Fibroblast of the aortic adventitia (primary cell): Measurements from ENCODE around the gene KRT9. TPM values are rescaled to one million over a fixed set of nuclear protein-coding genes. Genes with fewer than 3 reads are reported as not detected.

ENCODE experiments used
- DNase-seq: peaks from one replicate; pipeline ENCODE4 v3.0.0-alpha.2; 2010; ENCODE audit warnings: low read depth
- H3K4me3 ChIP-seq: 2 replicates; pipeline ENCODE4 v1.5.1; 2011; ENCODE audit warnings: low read depth, mild to moderate bottlenecking, control low read depth, low read length, moderate library complexity
- CTCF ChIP-seq: IDR thresholded peaks from 2 replicates; pipeline ENCODE4 v1.5.1; 2011; ENCODE audit warnings: mild to moderate bottlenecking, low read length, control low read depth, inconsistent platforms; ENCODE audit not compliant: insufficient read depth
- total RNA-seq: library from RNA; depleted of rRNA; stranded (reverse); fragments of >200 nt; gene quantifications from 2 replicates; pipeline ENCODE4 v1.2.3, GENCODE V29; 2012; ENCODE audit warnings: low replicate concordance

Gene KRT9
- total RNA-seq, 1 donor, result not detected

GRCh38 chr17:41518031-41518430 lies 53.8 kb downstream of the KRT9 start:
- DNase-seq, result no peak
- no peak for TF ChIP-seq CTCF

GRCh38 chr17:41516830-41517283 lies 55.0 kb downstream of the KRT9 start:
- DNase-seq, result no peak
- no peak for TF ChIP-seq CTCF
- H3K4me3 ChIP-seq, result no peak overlapping the region

More at GRCh38 chr17:41518031-41518430, 53.8 kb downstream of the KRT9 start:
- H3K4me3 ChIP-seq, result no peak overlapping the region

- TF ChIP-seq CTCF, result no peak
- H3K4me3 ChIP-seq, result no peak overlapping the region
- DNase-seq, result no peak
Measured at GRCh38 chr17:41516147-41516829, 55.6 kb downstream of the KRT9 start.

Other genes with a start within 250 kb of the KRT9 start
- not detected in 2 replicates for gene KRT33A, start 221.2 kb downstream of the KRT9 start, total RNA-seq
- not detected in 2 replicates for gene KRT33B, start 202.2 kb downstream of the KRT9 start, total RNA-seq
- 0.45 TPM in 1 of 2 replicates, not detected in the other for gene KRT34, start 189.8 kb downstream of the KRT9 start, total RNA-seq
- gene KRT31, start 174.5 kb downstream of the KRT9 start, total RNA-seq, result 0.09 TPM in 1 of 2 replicates, not detected in the other
- gene KRT37, start 147.5 kb downstream of the KRT9 start, total RNA-seq, result not detected in 2 replicates
- gene KRT38, start 131.1 kb downstream of the KRT9 start, total RNA-seq, result not detected in 2 replicates
- gene KRT32, start 104.7 kb downstream of the KRT9 start, total RNA-seq, result 0.09 TPM in 1 of 2 replicates, not detected in the other
- not detected in 2 replicates for gene KRT35, start 90.9 kb downstream of the KRT9 start, total RNA-seq
- not detected in 2 replicates for gene KRT36, start 82.1 kb downstream of the KRT9 start, total RNA-seq
- gene KRT13, start 66.4 kb downstream of the KRT9 start, total RNA-seq, result not detected in 2 replicates
- 0.63 TPM in 1 of 2 replicates, not detected in the other for gene KRT15, start 53.2 kb downstream of the KRT9 start, total RNA-seq
- 50.7 and 78.5 TPM in 2 replicates for gene KRT19, start 43.8 kb downstream of the KRT9 start, total RNA-seq
- 0.82 and 1.3 TPM in 2 replicates for gene KRT14, start 14.8 kb upstream of the KRT9 start, total RNA-seq
- 0.98 and 2.0 TPM in 2 replicates for gene KRT16, start 40.7 kb upstream of the KRT9 start, total RNA-seq
- 0.57 TPM in 1 of 2 replicates, not detected in the other for gene KRT17, start 52.5 kb upstream of the KRT9 start, total RNA-seq
- gene EIF1, start 116.8 kb upstream of the KRT9 start, total RNA-seq, result 99.7 and 102 TPM in 2 replicates
- not detected in 2 replicates for gene GAST, start 140.3 kb upstream of the KRT9 start, total RNA-seq
- gene HAP1, start 162.6 kb upstream of the KRT9 start, total RNA-seq, result under 0.01 TPM in 1 of 2 replicates, not detected in the other
- gene JUP, start 214.7 kb upstream of the KRT9 start, total RNA-seq, result 4.7 and 8.9 TPM in 2 replicates
- gene P3H4, start 239.9 kb upstream of the KRT9 start, total RNA-seq, result 30.2 and 35.5 TPM in 2 replicates
- gene FKBP10, start 240.9 kb upstream of the KRT9 start, total RNA-seq, result 187 and 270 TPM in 2 replicates